Thyroid gland (tissue), 4 donors: ENCODE results near the gene ATF5.

ENCODE experiments used
- CTCF ChIP-seq, 6 experiments: fragments of 200-600 bp in 3 of 6; fragments of 450-650 bp in 3 of 6; sonication (generic) in 3 of 6; IDR thresholded peaks; one replicate each; pipeline ENCODE4 v1.5.1; 2016 to 2019; ENCODE audit warnings: antibody characterized with exemption in 6 of 6, mild to moderate bottlenecking in 2 of 6, inconsistent platforms in 1 of 6, moderate library complexity in 1 of 6
- POLR2A ChIP-seq, 2 donors: fragments of 450-650 bp; IDR thresholded peaks; one replicate each; pipeline ENCODE4 v1.6.1; 2017; ENCODE audit warnings: antibody characterized with exemption in 2 of 2, mild to moderate bottlenecking in 2 of 2, moderate library complexity in 1 of 2

DNA sequence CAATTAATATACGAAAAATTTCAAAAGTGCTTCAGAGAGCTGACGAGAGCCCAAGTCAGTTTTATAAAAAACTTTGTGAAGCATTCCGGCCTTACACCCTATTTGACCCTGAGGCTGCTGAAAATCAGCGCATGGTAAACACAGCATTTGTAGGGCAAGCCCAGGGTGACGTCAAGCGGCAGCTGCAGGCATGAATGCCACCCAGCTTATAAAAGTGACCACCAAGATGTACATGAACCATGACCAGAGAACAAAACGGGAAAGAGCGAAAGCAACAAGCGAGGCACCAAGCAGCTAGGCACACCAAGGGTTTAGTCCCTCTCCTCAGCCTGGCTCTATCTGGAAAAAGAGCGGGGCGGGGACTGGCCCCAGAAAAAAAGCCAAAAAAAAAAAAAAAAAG, 25.9 kb downstream of the ATF5 start:
- TF ChIP-seq POLR2A (IDR thresholded peaks at IDR 0.05) = no peak
- no peak for TF ChIP-seq CTCF (IDR thresholded peaks at IDR 0.05)
